Peyer's patch (tissue), 4 donors: ENCODE data around the gene CPNE2. TPM values are rescaled to one million over a fixed set of nuclear protein-coding genes. Genes with fewer than 3 reads are reported as not detected.

Experiments used
- DNase-seq, 3 donors: peaks; one replicate each; pipeline ENCODE4 v3.0.0-alpha.2; 2017 to 2019
- H3K27ac ChIP-seq, 4 donors: fragments of 200-600 bp; sonication (generic); one replicate each; pipeline ENCODE4 v1.5.1; 2016 to 2019
- H3K27me3 ChIP-seq, 2 donors: fragments of 200-600 bp; sonication (generic); one replicate each; pipeline ENCODE4 v1.5.1; 2019
- H3K36me3 ChIP-seq, 3 donors: fragments of 200-600 bp; sonication (generic); one replicate each; pipeline ENCODE4 v1.5.1; 2016 to 2019
- H3K4me1 ChIP-seq, 4 donors: fragments of 200-600 bp; sonication (generic); one replicate each; pipeline ENCODE4 v1.5.1; 2016 to 2019
- H3K4me3 ChIP-seq, 4 donors: fragments of 200-600 bp; sonication (generic); 1 replicate in 3 of 4; 2 replicates in 1 of 4; pipeline ENCODE4 v1.5.1; 2016 to 2019; ENCODE audit warnings: mild to moderate bottlenecking in 1 of 4
- H3K9me3 ChIP-seq, 4 donors: fragments of 200-600 bp; sonication (generic); one replicate each; pipeline ENCODE4 v1.5.1; 2016 to 2019; ENCODE audit warnings: mild to moderate bottlenecking in 1 of 4
- POLR2A ChIP-seq, 2 donors: fragments of 450-650 bp; IDR thresholded peaks; one replicate each; pipeline ENCODE4 v1.5.1; 2017; ENCODE audit warnings: antibody characterized with exemption in 2 of 2, mild to moderate bottlenecking in 2 of 2, moderate library complexity in 2 of 2
- total RNA-seq, 4 donors: library from RNA; depleted of rRNA; stranded (reverse); fragments of >200 nt; gene quantifications; one replicate each; pipeline ENCODE4 v1.1.0, GENCODE V29; 2016
- TF ChIP-seq, protein P1 (sequence below), 6 experiments: fragments of 450-650 bp in 4 of 6; fragments of 200-600 bp in 2 of 6; sonication (generic) in 1 of 6; IDR thresholded peaks; one replicate each; pipeline ENCODE4 v1.5.1; 2017 to 2019; ENCODE audit warnings: antibody characterized with exemption in 6 of 6, mild to moderate bottlenecking in 3 of 6, moderate library complexity in 1 of 6

CPNE2 gene
- total RNA-seq, 4 donors from 2014 or later = 26.4 to 73.9 (median 64.8) TPM

GRCh38 chr16:57125376-57125775 is 33.0 kb downstream of the CPNE2 start:
- Histone ChIP-seq H3K36me3 (peaks cover 0 to 43% (median 0%) of the 10 kb centered on the region in 3 donors), H3K27me3 (no peaks in the 10 kb centered on the region), H3K27ac (no peak overlapping the region), H3K4me3 (no peak overlapping the region), H3K4me1 (no peaks in the 10 kb centered on the region), H3K9me3 (no peaks in the 10 kb centered on the region)
- TF ChIP-seq, protein P1, sequence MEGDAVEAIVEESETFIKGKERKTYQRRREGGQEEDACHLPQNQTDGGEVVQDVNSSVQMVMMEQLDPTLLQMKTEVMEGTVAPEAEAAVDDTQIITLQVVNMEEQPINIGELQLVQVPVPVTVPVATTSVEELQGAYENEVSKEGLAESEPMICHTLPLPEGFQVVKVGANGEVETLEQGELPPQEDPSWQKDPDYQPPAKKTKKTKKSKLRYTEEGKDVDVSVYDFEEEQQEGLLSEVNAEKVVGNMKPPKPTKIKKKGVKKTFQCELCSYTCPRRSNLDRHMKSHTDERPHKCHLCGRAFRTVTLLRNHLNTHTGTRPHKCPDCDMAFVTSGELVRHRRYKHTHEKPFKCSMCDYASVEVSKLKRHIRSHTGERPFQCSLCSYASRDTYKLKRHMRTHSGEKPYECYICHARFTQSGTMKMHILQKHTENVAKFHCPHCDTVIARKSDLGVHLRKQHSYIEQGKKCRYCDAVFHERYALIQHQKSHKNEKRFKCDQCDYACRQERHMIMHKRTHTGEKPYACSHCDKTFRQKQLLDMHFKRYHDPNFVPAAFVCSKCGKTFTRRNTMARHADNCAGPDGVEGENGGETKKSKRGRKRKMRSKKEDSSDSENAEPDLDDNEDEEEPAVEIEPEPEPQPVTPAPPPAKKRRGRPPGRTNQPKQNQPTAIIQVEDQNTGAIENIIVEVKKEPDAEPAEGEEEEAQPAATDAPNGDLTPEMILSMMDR (IDR thresholded peaks at IDR 0.05) = no peak
- TF ChIP-seq POLR2A (IDR thresholded peaks at IDR 0.05) = no peak
- no peak for DNase-seq

- no peak overlapping the region for H3K27ac ChIP-seq
- no peaks in the 10 kb centered on the region for H3K9me3 ChIP-seq
- TF ChIP-seq, protein P1 (IDR thresholded peaks at IDR 0.05) = no peak
- TF ChIP-seq POLR2A (IDR thresholded peaks at IDR 0.05) = no peak
- no peak overlapping the region for H3K4me3 ChIP-seq
- H3K27me3 ChIP-seq = no peaks in the 10 kb centered on the region
- H3K4me1 ChIP-seq = no peaks in the 10 kb centered on the region
- H3K36me3 ChIP-seq = peaks cover 0 to 39% (median 0%) of the 10 kb centered on the region in 3 donors
- no peak for DNase-seq
Measured at GRCh38 chr16:57125969-57126368, 33.6 kb downstream of the CPNE2 start.

- H3K36me3 ChIP-seq = peaks cover 0 to 37% (median 0%) of the 10 kb centered on the region in 3 donors
- H3K27me3 ChIP-seq = no peaks in the 10 kb centered on the region
- no peaks in the 10 kb centered on the region for H3K9me3 ChIP-seq
- no peak for TF ChIP-seq POLR2A (IDR thresholded peaks at IDR 0.05)
- TF ChIP-seq, protein P1 (IDR thresholded peaks at IDR 0.05) = no peak
- no peak overlapping the region for H3K27ac ChIP-seq
- DNase-seq = no peak
- H3K4me3 ChIP-seq = no peak overlapping the region
- peaks cover 0 to 1% (median 0%) of the 10 kb centered on the region in 4 donors for H3K4me1 ChIP-seq
Measured at GRCh38 chr16:57126411-57126810, 34.0 kb downstream of the CPNE2 start.

- H3K27ac ChIP-seq = no peak overlapping the region
- no peak overlapping the region for H3K4me3 ChIP-seq
- TF ChIP-seq POLR2A (IDR thresholded peaks at IDR 0.05) = no peak
- TF ChIP-seq, protein P1 (IDR thresholded peaks at IDR 0.05) = no peak
- no peaks in the 10 kb centered on the region for H3K27me3 ChIP-seq
- no peak for DNase-seq
- peaks cover 0 to 29% (median 0%) of the 10 kb centered on the region in 3 donors for H3K36me3 ChIP-seq
- no peaks in the 10 kb centered on the region for H3K9me3 ChIP-seq
- peaks cover 0 to 9% (median 1%) of the 10 kb centered on the region in 4 donors for H3K4me1 ChIP-seq
Measured at GRCh38 chr16:57127037-57127763, 34.8 kb downstream of the CPNE2 start.

DNA sequence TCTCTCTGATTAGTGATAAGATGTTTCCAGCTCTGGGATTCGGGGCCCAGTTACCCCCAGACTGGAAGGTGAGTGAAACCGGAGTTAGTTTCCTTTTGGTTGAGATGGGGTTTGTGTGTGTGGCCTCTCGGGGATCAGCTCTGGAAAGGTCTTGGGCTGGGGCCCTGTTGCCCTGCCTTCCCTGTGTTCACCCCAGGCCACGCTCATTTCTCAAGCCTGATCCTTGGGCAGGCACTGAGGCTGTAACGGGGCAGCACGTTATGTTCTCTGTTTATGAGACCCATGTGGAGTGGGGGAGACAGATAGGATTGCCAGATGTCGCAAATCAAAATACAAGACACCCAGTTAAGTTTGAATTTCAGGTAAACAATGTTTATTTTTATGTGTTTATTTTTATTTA is 35.5 kb downstream of the CPNE2 start:
- no peaks in the 10 kb centered on the region for H3K27me3 ChIP-seq
- peaks cover 0 to 16% (median 1%) of the 10 kb centered on the region in 4 donors for H3K4me1 ChIP-seq
- no peak for DNase-seq
- H3K9me3 ChIP-seq = no peaks in the 10 kb centered on the region
- TF ChIP-seq POLR2A (IDR thresholded peaks at IDR 0.05) = no peak
- TF ChIP-seq, protein P1 (IDR thresholded peaks at IDR 0.05) = no peak
- no peak overlapping the region for H3K27ac ChIP-seq
- no peak overlapping the region for H3K4me3 ChIP-seq
- H3K36me3 ChIP-seq = peaks cover 0 to 28% (median 0%) of the 10 kb centered on the region in 3 donors
